CD4-positive, alpha-beta T cell treated with Interleukin-4 for 4 hours (primary cell): ENCODE measurements around the gene CBX5.
"Not testable (repeated sequence)": the region's sequence is repeated elsewhere in the genome, so short reads cannot be mapped to it uniquely, and the experiment has no call there.

Source experiments
- DNase-seq: peaks from one replicate; pipeline ENCODE4 v3.0.0-alpha.2; 2020

CBX5 gene

DNA sequence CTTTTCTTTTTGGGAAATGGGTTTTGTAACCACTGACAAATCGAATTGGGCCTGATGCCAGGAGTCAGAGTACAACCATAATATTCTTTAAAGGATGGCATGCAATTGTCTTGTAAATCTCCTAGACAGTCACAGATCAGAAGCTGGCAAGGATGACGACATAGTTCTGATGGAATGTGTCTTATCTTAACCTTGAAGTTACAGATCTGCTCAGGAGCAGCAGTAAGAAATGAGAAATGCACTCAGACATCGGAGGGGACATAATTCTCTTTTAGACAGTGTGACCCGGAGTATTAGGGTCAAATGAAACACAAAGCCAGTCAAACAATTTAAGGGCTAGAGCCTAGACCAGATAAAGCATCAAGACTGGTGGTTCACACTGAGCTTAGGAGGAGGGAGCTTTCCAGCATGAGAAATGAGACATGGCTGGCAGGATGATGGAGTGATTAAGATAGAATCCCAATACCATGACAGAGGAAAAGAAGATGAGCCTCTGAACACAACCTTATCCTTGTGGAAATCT is 17.5 kb downstream of the CBX5 start:
- no peak for DNase-seq

DNA sequence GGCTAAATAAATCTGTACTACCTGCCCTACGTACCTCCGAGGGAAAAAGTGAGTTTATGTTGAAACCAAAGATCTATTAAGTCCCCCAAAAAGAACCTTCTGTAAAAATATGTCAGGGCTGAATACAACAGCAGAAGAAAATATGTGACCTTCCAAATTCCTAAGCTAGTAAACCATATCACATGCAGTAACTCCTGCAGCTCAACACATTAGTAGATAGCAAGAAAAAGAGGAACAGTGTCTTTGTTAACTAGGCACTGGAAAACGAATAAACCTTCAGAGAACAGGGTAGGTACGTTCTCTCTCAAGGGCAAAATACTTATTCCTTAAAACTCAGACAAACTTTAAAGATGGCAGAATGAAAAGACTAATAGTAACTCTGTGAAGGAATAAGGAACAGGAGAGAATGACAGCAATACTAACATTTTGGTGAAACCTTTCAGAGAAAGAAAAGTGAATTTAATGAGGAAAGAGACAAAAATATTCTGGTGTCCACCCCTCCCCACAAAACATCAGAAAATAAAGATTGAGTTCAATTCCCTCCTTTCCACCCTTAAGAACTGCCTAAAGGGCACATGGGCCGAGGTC is 18.0 kb downstream of the CBX5 start:
- DNase-seq = no peak

DNA sequence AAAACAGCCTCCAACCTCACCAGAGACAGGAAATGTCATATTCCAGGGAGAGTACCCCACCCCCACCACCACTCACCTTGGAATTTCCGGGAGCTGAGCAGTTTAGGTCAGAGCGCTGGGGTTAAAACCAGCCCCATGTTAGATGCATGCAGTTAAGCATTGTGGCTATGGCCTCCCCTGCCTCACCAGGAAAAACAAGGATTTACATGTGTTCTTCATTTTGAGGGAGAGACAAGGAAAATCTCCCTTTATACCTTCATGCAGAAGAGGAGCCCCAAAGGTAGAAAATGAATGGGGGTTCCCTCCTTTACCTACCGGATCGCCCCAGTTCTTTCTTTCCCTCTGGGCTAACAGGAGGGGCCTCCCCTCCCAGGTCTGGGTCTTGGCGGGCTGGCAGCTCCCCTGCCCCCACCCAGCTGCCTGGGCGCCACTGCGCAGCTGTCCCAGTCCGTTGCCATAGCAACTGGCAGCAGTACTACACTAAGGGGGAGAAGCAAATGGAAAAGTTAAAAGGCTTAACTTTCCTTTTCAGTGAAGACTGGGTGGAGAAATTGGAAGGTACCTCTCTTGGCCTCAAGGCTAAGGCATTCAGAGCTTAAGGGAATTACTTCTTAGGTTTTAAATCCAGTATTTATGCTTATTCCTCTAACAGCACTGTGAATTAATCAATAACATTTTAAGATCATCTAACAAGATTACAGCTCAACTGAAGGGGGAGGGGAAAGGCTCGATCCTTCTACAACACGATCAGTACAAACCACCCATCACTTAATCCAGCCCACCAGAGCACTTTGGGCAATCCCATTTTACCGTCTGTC is 20.5 kb downstream of the CBX5 start:
- peak; percentile 24 for DNase-seq

DNA sequence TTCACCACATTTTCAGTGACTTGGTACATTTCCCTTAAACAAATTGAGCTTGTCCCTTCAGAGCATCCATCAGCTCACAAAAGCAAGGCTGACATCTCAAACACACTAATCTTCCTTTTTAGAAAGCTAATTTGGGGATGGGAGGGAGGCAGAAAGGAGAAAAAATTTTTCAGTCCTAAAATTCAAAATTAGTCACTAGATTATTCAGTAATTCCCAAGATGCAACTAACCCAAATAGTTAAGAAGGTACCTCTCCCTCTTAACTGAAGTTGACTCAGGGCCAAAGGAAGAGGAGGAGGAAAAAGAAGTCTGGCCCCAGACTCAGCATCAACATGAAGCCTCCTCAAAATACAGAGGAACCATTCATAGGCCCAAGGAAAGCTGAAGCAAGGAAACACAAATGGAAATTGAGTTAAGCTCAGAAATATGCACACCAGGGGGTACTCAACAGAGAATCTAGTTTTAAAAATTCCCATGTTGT is 21.7 kb downstream of the CBX5 start:
- DNase-seq = no peak

DNA sequence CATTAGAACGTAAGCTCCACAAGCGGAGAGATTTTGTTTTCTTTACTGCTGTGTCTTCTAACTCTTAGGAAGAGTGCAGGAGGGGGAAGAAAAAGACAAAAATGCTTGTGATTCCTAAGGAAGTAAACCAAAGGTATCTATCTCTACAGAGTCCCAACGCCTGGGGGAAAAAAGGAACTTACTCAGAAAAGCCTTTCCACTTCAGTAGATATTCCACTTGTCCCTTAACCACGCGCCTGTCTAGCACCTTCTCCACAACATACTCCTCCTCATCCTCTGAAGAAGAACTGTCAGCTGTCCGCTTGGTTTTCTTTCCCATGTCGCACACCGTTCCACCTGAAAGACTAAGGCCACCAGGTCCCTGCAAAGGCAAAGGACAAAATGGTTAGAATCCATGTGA is 22.6 kb downstream of the CBX5 start:
- DNase-seq = no peak

DNA sequence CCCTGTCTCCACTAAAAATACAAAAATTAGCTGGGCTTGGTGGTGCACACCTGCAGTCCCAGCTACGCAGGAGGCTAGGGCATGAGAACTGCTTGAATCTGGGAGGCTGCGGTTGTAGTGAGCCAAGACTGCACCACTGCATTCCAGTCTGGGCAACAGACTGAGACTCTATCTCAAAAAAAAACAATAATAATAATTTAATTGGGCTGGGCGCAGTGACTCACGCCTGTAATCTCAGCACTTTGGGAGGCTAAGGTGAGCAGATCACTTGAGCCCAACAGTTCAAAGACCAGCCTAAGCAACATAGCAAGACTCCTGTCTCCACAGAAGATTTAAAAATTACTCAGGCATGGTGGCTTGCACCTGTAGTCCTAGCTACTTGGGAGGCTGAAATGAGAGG is 26.7 kb downstream of the CBX5 start:
- DNase-seq = no peak

DNA sequence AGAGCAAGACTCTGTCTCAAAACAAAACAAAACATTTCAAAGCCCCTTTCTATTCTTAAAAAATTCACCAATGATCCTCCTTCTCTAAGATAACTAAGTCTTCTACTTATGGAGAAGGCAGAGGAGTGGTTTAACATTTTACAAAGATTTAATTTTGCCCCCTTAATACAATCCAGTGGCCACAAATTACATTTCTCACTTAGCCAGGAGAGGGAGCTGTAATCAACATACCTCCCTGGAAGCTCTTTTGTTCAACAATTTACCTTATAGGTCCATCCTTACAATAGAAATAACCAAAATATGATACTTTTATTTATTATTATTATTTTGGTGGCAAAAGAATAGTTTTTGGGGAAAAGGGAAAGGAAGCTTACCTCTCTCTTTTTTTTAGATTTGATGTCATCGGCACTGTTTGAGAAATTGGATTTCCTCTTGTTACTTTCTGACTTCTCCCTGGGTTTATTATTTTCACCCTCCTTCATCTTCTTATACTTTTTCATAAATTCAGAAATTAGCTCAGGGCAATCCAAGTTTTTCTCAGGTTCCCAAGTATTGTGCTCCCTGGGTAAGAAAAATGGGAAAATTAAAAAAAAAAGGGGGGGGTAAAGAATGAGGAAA is 28.1 kb downstream of the CBX5 start:
- peak; percentile 62 for DNase-seq

DNA sequence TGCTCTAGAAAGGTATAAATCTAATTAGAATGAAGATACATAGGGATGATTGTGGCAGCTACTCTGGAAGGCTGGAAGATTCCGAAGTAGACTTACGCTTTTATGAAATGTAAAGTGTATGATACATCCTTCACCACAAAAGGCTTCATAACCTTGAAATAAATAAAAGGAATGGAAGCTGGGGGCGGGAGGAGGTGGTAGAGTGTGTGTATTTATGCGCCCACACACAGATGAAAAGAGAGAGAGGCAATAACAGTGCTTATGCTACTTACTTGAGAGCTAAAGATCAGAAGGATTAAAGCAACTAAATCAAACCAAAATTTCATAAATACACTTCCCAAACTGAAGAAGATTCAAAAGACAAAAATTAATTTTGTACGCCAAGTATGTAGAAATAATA is 30.4 kb downstream of the CBX5 start:
- no peak for DNase-seq

DNA sequence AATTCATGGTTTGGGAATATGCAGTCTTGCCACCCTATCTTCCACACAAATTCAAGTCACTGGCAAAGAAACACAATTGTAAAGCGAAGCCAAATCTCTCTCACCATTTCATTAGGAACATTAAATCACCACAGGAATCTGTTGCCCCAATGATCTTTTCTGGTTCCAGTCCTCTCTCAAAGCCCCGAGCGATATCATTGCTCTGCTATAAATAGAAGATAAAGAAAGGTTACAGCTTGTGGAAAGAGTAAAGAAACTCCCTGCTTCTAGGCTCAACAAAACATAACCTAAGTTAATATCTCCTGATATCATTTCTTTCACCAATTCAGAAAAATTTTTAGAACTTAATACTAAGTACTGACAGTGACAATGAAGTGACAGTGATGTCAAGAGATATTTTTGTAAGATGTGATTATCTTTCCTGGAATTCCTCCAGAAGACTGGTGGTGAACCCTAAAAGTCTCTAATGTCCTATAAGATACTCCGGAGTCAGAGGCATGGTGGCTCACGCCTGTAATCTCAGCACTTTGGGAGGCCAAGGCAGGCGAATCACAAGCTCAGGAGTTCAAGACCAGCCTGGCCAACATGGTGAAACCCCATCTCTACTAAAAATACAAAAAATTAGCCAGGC is 33.8 kb downstream of the CBX5 start:
- no peak for DNase-seq

DNA sequence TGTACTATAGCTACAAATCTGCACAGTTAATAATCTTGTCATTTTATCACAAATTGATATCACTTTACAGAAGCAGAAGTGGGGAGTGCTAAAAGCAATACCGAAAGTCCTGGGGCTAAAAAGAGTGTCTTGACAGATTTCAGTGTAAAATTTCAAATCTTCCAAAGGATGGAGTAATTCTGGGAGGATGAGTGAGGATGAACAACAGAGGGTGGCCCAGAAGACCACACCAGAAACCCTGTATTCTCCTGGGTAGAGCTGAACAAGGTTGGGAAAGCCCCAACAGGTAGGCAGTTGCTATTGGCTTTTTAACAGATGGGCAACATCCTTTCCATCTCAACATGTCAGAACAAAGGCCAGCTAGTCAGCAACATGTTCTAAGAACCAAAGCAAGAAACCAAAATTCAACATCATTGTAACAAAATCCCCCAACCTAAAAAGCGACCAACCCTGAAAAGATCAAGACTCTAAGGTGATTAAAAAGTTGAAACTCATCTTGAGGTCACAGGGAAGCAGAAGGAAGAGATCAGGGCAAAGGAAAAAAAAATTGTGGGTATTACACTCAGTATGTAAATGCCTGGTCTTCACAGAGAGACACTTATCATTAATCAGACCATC is 38.8 kb downstream of the CBX5 start:
- DNase-seq = no peak

DNA sequence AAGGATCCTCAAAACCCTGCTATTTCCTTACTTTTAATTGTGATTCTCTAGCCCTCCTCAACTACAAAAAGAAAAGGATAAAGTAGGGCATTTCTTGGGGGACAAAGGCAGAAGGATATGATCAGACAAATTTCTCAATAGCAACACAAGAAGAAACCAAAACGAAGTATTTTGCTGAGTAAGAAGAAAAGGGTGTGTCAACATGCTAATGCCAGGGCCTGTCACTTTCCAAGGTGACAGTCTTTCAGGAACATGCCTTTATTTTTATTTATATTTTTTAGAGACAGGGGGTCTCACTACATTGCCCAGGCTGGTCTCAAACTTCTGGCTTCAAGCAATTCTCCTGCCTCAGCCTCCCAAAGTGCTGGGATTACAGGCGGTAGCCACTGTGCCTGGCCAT is 39.8 kb downstream of the CBX5 start:
- DNase-seq = no peak

DNA sequence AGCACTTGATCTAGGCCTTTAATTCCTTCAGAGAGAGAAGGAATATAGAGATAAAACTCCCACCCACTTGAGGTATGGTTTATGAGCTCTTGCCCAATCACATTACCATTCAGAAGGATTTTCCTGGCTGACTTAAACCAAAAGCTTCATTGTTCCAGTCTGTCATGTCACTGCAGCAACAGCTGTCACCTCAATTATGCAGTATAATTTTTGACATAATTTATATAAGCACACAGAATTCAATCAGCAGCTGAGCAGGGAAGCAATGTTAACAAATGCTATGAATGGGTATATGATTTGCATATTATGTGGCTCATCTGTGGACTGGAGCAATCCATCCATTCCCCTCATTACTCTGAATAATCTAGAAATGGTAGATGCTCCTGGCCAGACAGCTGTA is 40.3 kb downstream of the CBX5 start:
- no peak for DNase-seq

DNA sequence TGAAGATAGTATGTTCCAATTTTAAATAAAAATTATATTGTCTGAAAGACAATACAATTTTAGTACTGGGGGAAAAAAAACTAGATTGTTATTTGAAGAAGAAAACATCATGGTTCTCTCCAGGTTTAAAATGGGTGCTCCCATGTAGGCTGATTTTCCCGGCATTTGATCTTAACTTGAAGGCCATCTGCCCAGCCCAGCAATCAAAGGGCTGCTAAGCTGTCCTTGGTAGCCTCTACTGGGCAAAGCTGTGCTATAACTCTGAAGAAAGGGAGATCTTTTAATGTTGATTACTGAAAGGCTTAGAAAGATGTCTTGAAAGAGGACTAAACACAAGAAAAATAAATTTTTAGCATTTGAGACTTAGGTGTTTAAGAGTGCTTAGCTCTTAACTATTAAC is 41.4 kb downstream of the CBX5 start:
- no peak for DNase-seq

DNA sequence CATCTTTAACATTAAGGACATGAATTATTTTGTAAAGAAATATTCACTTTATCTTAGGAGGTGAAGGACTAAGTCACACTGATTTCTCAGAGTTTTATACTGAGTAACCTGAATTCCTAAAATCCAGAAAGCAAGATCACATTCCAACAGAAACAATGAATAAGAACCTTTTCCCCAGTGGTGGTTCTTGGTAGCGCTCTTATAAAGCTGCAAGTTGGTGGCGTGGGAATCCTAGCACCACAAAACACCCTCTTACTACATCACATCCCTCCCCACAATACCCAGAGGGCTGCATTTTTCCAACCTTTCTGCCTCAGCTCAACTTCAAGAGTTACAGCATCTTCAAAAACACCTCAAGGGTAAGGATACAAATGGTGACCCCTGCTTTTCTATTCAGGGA is 47.1 kb downstream of the CBX5 start:
- DNase-seq = no peak

DNA sequence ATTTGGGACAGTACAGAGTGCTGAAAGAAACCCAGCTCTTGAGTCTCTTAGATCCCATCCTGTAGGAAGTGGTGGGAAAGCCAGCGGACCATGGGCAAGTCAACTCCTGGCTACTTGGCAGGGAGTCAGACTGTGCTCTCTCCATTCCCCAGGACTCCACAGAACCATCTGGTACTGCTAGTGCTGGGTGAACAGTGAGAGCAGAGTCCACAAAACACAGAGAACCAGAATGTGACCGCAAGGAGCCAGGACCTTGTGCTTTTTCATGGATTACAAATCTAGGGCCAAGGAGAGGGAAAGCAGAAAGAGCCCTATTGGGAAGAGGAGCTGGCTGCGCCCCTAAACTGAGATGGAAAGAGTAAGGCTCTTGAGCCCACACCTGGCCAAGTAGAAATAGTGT is 48.7 kb downstream of the CBX5 start:
- DNase-seq = not testable (repeated sequence)

DNA sequence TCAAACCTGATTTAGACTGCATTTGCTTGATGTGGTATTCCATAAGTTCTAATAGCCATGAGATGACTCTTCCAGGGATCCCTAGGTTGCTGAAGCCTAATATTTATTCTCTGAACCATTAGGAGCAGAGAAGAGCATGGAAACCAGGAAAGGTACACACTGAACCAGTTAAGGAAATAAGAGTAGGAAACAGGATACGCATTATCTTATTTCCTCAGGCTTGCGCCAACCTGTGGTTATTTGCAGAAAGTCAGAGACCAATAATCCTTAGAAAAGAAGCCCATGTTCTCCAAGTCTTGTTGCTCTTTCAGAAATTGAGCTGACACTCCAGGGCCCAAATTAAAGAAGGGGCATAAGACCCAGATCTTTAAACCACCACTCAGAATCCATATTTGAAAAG is 49.4 kb downstream of the CBX5 start:
- DNase-seq = no peak

DNA sequence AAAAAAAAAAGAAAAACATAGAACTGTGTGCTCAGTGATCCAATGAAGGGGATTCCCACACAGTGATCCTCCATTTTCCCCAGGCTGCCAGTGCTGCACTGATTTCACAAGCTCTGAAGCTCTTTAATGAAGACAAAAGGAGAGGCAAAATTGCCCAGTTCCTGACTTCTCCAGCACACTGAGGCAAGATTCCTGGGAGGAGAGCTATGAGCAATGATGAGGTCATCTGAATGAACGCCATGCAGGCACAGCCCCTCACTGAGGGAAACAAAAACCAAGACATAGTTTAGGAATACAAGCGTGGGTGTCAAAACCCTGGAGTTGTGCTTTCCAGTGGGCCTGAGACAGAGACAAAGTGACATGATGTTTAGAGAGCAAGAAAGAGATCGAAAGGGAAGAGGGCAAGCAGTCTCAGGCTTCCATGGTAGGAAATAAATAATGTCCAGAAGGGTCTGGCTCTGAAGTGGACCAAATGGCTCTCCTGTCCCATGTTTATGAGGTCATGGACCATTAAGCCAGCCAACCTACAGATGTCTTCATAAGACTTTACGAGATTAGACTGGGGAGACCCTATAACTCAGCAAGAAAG is 50.2 kb downstream of the CBX5 start:
- no peak for DNase-seq

DNA sequence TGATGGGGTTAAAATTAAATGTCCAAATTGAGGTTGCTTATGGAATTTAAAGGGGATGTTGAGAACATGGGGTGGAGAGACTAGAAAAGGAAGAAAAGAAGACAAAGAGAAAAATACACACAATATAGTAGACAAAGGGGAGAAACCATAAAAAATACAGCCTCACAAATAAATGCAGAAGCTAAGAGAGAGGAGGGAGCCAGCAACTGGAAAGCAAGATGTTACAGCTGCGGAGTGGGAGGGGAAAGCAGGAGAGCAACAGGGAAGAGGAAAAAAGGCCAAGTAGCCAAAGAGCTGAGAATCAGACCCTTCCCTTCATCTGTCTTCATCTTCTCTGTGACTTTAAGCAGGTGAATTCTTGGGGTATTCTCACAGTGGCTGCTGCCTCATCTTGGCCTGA is 51.5 kb downstream of the CBX5 start:
- no peak for DNase-seq

DNA sequence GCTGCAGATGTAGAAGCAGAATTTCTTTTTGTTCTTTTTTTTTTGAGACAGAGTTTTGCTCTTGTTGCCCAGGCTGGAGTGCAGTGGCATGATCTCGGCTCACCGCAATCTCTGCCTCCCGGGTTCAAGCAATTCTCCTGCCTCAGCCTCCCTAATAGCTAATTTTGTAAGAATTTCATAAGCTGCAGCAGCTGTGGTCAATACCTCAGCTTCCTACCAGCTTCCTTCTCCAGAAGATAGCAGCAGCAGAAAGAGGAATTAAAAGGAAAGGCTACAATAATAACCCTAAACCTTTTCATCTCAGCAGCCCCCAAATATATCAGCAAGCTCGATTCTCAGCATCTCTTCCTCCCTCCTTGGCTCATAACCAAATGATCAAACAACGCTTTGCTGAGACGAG is 52.0 kb downstream of the CBX5 start:
- not testable (repeated sequence) for DNase-seq

DNA sequence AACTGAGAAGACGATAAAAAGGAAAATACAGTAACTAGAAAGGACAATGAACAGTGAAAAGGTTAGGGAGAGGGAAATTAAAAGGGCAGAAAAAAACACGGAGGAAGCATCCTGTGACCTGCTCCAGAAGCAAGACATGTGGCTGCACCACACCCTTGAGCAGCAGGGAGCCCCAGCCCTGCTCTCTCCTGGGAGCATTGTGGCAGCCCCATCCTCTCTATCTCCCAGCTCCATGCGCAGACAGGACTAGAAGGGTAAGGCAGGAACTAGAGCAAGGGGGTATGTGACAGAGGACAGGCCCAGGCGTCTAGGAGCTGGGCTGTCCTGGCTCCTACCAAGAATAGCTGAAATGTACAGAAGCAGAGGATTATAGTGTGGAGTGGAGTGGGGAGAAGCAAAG is 52.5 kb downstream of the CBX5 start:
- DNase-seq = no peak

DNA sequence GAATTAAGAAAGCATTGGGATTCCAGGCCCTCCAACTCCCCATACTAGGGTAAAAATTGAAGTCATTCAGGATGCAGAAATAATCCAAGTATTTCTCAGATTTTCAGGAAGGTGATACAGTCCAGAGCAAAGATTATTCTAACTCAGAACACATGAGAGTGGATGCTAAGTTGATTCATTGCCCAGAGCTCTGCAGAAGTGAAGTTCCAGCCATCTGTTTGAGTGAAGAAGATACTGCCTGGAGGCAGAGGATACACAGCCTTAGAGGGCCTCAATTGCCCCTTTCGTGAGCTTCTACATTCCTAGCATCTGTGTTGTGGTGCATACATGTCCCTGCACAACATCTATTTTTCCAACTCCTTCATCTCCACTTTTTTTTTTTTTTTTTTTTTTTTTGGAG is 54.3 kb downstream of the CBX5 start:
- DNase-seq = no peak

DNA sequence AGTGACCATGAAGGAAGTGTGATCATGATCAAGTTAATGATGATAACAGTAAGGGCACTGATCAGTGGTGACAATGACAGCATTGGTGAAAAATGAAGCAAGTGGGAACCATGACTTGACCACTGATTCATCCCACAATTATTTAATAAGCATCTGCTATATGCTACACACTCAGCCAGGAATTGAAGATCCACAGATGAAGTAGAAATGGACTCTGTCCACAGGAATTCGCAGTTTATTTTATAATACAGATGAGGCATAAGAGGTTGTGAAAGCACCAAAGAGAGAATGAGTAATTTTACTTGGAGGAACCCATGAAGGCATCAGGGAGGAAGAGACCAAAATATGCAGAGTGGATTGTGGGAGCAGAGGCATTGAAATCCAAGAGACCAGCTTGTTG is 57.3 kb downstream of the CBX5 start:
- DNase-seq = no peak
